HG02588 (cell line): ENCODE data around the gene CAPZA1.

Source experiments
- ATAC-seq: cut with Tn5 transposase; IDR thresholded peaks from one replicate; pipeline ENCODE4 v1.9.1; 2021; ENCODE audit warnings: mild to moderate bottlenecking, moderate library complexity; ENCODE audit not compliant: unreplicated experiment

CAPZA1 gene

DNA sequence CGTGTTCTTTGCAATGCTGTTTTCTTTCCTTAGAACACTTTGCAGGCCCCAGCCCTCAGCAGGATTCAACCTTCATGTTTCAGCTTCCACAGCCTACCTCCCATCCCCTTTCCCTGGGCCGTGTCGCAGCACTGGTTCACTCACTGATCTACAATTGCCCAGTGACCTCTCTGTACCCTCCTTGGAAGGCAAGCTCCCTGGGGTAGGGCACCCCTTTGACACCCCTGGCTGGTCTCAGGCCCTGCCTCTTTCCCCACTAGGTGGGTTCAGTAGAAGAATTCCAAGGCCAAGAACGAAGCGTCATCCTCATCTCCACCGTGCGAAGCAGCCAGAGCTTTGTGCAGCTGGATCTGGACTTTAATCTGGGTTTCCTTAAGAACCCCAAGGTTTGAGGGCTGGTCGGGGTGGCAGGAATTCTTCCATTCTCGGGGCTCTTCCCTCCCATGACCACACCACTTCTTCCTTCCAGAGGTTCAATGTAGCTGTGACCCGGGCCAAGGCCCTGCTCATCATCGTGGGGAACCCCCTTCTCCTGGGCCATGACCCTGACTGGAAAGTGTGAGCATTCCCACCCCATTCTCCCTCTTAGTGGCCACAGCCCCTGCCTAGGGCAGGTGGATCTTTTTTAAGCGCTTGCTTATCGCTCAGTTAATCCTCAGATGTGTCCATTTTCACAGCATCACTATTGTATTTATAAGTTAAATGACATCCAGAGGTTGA is 80.0 kb downstream of the CAPZA1 start:
- ATAC-seq, result no peak

DNA sequence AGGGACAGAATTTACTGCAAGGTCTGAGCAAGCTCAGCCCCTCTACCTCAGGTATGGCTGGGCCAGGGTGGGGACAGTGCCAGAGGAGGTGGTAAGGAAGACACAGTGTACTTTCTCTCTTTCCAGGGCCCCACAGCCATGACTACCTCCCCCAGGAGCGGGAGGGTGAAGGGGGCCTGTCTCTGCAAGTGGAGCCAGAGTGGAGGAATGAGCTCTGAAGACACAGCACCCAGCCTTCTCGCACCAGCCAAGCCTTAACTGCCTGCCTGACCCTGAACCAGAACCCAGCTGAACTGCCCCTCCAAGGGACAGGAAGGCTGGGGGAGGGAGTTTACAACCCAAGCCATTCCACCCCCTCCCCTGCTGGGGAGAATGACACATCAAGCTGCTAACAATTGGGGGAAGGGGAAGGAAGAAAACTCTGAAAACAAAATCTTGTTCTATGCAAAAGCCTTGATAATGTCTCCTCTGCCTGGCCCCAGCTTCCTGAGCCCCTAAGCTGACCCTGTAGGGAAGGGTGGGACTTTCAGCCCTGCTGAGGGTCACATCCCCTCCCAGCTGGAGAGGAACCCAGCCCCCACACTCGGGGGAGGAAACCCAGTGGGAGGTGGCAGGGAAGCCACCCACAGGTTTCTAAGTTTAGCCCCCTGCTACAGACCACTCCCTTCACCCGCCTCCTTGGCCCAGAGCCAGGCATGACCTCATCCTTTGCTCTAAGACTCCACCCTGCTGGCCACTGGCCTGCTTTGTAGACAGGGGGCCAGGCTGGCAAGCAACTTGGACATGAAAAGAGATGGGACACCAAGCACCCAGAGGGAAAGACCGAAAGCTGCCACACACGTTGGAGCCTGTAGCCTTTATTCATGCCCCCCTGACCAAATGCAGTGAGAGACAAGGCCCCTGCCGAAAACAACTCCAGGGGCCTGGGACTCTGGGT is 80.9 kb downstream of the CAPZA1 start:
- ATAC-seq, result peak; percentile 41

DNA sequence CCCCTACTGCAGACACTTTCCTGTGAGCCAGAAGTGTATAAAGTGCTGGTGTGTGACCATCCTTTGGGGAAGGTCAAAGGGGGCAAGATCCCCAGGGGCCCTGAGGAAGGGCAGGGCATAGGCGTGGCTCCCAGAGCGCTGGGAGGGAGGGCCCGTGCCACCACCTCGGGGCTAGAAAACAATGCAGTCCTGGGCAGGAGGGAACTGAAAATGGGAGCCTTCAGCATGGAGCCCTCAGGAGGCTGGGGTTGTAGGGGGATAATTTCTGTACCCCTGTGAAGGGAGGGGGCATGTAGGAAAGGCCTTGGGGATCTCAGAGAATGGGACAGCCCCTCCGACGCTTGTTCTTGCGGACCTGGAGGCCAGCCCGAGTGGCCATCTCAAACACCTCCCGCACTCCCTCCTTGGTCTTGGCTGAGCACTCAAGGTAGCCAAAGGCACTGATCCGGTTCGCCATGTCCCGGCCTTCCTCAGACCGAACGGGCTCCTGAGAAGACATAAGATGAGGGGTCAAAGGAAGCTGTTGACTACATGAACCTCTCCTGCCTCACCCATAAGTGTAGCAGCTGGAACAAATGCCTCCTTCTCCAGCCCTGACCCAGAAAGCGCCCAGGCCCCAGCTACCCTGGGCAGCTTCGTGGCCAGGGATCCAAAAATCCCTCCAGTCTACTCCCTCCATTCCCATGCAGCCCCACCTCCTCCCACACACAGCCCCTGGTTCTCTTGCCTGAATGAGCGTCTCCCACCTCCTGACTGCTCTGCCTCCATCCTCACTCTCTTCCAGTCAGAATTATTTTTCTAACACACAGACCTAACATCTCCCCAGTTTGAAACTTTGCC is 81.8 kb downstream of the CAPZA1 start:
- ATAC-seq, result no peak

DNA sequence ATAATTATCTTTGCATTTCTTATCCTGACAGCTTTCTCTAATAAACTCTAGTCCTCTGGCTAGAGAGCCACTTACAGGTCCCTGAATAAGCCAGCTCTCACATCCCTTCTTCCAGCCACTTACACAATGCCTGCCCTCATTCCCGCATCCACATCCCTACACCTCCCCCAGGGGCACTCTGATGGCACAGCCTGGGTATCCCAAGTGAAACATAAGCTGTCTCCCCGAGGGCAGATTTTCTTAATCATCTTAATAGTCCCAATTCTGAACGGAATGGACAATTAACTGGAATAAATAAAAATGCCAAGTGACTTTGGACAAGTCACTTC is 82.4 kb downstream of the CAPZA1 start:
- ATAC-seq, result no peak

DNA sequence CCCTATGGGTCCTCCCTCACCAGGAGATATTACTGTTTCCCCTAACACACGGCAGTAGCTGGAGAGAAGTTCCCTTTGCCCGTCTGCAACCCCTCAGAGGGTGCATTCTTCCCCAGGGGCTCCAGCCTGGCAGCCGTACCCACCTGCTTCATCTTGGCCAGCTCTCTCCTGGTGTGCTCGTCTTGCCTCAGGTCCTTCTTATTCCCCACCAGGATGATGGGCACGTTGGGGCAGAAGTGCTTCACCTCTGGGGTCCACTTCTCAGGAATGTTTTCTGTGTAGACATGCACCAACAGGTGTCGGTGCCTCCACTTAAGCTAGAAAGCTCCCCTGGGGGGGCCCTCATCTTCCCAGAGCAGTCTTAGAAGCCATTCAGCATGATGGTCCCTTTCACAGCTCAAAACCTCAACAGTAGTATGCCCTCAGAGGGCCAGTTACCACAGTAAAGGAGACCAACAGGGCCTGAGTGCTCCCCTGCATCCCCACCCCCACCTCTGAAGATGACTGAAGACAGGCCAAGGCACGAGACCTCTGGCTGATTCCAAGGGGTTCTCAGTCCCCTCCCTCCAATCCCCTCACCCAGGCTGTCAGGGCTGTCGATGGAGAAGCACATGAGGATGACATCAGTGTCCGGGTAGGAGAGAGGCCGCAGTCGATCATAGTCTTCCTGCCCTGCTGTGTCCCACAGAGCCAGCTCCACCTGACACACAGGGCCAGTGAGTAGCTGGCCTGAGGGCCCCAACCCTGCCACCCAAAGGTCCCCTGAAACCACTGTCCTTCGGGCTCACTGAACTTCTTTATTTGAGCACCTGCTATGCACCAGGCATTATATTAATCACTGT is 83.0 kb downstream of the CAPZA1 start:
- ATAC-seq, result no peak

DNA sequence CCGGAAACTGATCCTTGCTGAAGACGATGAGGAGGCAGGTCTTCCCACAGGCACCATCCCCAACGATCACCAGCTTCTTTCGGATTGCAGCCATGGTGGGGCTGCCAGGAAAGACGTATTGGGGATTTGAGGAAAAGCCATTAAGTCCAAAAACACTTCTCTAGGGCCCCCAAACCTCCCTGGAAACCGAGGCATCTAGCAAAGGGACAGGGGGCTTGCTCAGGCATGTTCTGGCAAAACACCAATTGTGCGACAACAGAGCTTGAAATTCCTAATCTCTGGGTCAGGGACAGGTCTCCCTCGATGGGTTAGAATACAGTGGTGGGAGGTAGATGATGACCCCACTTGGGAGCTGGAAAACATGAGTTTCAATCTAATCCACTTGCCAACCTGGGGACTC is 84.1 kb downstream of the CAPZA1 start:
- ATAC-seq, result no peak

DNA sequence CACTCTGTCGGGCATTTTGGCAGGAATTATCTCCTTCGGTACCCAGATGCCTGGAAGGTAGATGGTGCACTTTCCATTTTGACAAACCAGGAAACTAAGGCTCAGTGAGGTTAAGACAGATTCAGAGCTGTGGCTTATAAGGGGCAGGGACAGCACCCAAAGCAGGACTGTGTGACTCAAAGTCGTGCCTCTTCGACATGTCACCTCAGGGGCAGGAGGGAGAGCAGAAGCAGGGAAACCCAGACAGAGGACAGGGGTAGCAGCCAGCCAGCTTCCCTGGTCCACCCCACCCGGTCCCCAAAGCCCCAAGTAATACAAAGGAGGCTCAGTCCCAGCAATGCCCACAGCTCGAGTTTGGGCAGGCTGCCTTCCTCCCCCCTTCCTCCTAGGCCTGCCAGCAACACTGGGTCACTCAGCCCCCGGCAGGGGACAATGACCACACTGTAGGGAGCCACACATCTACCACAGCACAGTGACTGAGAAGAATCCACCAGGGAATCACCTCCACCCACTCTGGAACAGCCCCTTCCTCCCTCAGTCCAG is 84.8 kb downstream of the CAPZA1 start:
- ATAC-seq, result no peak

DNA sequence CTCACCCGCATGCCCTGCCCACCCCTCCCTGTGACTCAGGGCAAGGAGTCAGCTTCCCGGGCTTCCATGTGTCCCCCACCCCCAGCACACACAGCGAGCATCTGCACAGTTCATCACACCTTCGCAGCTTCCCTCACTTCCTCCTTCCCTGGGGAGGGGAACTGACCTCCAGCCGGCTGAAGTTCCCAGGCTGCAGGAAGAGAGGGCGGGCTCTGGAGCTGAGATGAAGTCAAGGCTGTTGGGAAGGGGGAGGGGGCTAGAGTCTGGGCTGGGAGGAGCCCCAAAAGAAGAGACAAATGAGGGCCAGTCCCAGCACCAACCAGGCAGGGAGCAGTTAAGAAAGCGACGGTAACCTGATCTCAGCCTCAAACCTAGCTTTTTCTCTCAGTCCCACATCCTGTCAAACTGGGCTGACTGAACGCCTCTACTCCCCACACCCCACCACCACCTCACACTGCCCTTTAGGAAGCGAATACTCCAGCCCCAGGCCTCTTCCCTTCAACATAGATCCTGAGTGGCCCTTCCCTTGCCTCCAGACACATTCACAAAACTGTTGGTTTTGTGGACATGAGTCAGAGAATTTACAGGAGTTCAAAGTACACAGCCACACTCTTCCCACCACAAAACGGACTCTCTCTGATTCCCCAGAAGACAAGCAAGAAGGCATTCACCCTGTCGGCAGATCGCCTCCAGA is 85.4 kb downstream of the CAPZA1 start:
- ATAC-seq, result peak; percentile 45

DNA sequence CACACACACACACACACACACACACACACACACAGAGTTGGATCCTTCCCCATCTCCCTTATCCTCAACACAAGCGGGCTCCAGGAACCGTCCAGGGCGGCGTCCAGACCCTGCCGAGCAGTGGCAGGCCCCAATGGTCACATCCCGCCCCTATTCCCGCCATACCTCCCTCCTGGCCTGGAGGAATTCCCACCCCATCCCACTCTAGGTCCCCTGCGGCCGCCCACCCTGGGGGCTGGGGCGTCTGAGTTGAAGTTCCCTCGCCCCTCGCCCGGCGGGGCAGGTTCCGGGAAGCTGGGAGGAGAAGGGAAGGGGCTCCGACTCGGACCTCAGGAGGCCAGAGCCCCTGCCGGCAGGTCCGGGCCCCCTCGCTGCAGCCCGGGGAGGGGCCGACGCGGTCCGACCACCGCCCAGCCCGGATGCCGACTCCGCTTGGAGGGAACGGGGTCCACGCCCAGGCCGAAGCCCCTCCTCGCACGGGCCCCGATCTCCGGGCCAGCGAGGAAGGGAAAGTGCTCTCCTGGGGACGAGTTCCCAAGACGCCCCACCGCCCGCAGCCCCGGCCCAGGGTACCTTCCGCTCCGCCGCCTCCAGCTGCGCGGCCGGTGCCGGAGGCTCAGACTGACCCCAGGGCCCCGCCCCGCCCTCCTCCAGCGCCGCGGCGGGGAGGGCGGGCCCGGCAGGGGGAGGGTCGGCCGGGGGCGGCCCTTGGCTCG is 87.0 kb downstream of the CAPZA1 start, which contains the start of gene RHOC:
RHOC (minus strand) TSS at position 623 of the 716 bp plus-strand sequence. CDS start 3,328 bp downstream, outside the sequence.
- ATAC-seq, result peak; percentile 72

DNA sequence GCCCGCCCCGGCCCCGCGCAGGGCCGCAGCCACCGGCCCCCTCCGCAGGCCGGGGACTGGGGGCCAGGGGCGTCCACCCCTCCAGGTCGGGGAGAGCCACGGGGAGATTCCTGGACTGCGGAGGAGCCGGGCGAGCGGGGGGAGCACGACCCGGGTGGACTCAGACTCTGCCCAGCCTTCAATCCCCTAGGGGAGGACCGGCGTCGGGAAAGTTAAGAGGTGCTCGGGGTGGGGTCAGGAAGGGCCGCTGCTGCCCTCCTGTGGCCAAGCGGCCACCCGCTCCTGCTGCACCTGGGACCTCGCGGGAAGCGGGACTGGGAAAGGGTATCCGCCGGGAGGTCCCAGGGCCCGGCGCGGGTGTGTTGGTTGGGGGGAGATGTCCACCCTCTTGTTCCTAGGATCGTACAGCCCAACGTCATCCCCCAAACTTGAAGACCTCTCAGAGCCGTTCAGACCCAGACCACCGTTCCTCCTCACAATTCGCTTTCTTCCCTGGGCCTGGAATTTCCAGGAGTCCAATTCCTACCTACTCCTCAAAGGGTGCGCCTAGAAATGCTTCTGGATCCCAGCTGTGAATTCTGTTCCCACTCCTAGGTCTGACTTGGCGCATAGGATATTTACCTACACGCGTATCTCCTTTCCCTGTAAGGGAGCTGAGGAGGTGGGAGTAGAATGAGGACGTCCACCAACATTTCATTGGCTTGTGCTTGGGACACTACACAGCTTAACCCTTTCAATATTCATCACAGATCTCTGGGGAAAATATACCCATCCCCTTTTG is 87.8 kb downstream of the CAPZA1 start:
- peak; percentile 59 for ATAC-seq

DNA sequence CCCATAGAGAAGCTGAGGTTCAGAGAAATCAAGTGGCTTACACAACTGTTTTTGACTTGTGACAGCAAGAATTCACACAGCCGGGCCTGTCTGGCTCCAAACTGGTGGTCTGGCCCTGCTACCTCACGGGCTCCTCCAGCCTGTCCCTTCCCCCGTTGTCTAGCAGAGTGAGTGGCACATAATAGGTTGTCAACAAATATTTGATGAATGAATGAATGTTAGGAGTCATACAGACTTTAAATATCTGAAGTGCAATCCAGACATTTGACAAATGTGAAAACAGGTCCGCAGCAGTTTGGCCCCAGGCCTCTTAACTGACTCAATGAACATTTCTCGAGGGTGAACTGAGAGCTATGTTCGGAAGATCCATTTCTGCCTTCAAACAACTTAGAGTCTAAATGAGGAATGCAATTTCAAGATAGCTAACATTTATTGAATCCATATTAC is 88.4 kb downstream of the CAPZA1 start:
- ATAC-seq, result no peak

DNA sequence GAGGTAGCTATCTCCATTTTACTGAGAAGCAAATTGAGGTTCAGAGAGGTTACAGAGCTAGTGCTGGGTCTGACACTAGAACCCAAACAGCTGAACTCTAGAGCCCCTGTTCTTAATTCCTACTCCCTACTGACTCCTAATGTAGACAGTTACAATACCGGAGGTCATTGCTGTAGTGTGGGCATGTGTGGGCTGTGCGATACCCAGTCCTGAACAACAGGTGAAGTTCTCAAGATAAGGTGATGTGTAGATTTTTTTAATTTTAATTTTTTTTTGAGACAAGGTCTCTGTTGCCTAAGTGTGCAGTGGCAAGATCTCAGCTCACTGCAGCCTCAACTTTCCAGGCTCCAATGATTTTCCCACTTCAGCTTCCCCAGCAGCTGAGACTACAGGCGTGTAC is 88.9 kb downstream of the CAPZA1 start:
- no peak for ATAC-seq

DNA sequence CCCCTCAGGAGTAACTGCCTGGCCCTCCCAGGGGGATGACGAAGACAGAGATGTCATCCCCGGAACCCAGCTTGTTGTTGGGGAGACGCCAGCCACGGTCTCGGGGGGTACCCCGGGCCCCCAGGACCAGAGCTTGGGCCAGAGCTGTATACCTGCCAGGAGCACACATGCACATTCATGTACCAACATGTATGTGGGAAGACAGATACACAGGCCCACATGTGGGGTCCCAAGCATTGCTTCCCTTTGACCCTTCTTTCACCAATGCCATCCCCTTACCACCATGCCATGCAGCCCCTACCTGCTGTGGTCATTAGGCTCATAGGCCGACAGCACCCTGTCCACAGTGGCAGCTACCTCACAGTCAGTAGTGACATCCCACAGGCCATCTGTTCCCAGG is 90.5 kb downstream of the CAPZA1 start:
- ATAC-seq, result no peak

DNA sequence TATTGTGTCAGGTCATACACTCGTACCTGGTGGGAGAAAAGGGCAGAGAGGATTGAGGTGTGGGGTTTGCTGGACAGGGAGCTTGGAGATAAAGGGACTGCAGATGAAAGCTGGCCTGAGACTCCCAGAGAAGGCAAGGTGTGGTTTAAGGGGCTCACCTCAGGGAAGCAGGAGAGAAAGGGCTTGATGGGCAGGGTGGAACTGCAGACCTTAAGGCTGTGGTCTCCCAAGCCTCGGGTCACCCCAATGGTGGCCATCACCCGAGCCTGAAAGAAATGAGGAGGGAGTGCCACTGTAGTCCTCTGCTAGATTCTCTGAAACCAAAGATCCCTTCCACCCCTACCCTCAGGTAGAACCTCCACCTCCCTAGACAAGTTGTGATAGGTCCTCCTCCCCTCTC is 91.0 kb downstream of the CAPZA1 start:
- no peak for ATAC-seq

DNA sequence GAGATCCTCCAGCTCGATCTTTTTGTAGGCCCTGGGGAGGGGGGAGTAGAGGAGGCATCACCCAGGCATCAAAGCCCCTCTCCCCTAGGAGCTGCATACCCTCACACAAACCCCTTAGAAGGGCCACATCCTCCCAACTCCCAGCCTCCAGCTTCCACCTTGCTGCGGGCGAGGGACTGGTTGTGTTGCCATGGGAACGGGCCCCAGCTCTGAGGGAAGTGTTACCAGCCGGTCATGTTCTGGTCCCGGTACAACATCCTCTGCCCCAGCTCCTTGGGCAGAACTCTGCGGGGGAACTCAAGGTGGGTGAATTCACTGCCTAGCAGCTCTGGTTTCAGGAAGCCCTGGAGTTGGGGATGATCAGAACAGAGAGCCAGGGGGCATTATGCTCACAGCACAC is 91.4 kb downstream of the CAPZA1 start:
- no peak for ATAC-seq

DNA sequence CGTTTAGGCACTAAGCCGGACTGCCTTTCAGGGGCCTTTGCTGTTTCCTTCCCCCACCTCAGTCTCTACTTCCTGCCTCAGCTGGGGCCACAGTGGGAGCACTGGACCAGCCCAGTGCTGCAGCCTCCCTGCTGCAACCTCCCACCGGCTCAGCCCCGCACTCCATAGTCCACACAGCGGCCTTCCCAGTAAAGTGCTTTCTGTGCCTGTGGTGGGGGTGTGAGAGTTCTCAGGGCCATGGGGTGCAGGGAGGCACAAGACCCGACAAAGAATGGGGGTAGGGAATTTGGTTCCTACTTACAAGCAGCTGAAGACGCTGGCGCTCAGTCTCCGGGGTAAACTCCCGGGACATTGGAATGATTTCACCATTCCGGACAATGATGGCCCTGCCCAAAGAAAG is 92.0 kb downstream of the CAPZA1 start:
- no peak for ATAC-seq

DNA sequence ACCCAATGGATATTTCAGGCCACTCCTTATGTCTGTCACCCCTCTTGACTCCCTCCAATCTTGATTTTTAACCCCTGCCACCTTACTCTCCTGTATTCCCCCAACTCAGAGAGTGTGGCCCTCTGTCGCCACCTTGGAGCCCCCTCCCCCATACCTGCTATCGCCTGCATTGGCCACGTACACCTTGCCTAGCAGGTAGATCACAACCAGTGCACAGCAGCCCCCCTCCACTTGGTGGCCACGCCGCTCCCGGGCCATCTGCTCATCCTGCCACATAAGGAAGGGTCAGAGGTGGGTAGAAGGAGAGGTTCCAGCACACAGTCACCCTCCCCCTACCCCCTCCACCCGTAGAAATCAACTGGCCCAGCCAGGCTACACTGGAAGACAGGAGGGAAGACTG is 92.6 kb downstream of the CAPZA1 start:
- no peak for ATAC-seq

DNA sequence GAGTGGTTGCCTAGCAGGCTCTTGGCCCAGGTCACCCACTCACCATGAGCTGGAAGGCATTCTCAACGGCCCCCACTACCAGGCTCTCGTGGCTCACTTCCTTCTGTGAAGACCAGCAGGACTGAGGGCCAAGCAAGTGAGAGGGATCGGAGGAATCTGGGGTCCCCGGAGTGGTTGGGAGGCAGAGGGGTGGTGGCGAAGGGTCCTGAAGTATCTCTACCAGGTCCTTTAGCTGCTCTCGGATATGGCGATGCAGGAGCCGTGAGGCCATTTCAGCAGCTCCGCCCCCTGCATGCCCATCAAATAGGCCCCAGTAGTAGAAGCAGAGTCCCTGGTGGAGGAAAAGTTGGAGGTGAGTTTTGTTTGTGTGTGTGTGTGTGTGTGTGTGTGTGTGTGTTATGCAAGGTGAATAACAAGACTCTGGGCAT is 93.1 kb downstream of the CAPZA1 start:
- ATAC-seq, result no peak
